ENCODE measurements around the gene PDLIM7. TPM values are rescaled to one million over a fixed set of nuclear protein-coding genes. Genes with fewer than 3 reads are reported as not detected.

PDLIM7 gene
- polyA plus RNA-seq, 1 of the 3 experiments (the other 2 are of a cell fraction): 206 TPM

- Histone ChIP-seq H2AFZ (ENCODE audit: low read depth) (no peak overlapping the region), H3K9ac (no peak overlapping the region), H3K9me2 (no peaks in the 10 kb centered on the region), H3K79me2 (ENCODE audit: insufficient read depth) (peaks cover 25% of the 10 kb centered on the region), H3K4me2 (no peak overlapping the region), H3K4me3 (ENCODE audit: low read depth in 2 of 2, low read length in 1 of 2) (no peak overlapping the region), H3K27me3 (ENCODE audit: insufficient read depth) (no peaks in the 10 kb centered on the region), H3K27ac (ENCODE audit: low read depth in 2 of 2, low read length in 1 of 2) (no peak overlapping the region), H3K9me3 (no peaks in the 10 kb centered on the region), H4K20me1 (ENCODE audit: insufficient read depth) (no peaks in the 10 kb centered on the region), H3K4me1 (ENCODE audit: control insufficient read depth in 1 of 2, insufficient read depth in 2 of 2, low read depth in 1 of 2, low read length in 1 of 2) (peaks cover 6 to 10% of the 10 kb centered on the region in 2 experiments; a peak in 2 of 4 replicates), H3F3A (replicated peaks; ENCODE audit: insufficient read depth) (no peaks in the 10 kb centered on the region), H3K36me3 (replicated peaks in 1 of 2; ENCODE audit: control insufficient read depth in 1 of 2, insufficient read depth in 2 of 2, low read length in 1 of 2) (peaks cover 20 to 55% of the 10 kb centered on the region in 2 experiments)
- DNase-seq: no peak
- CTCF ChIA-PET: interaction anchor here (8.8 kb wide), 1 partner anchor 11 kb away, joined by 80 read pairs; no protein-coding TSS in a partner anchor
- TF ChIP-seq NFIC (IDR thresholded peaks at IDR 0.05; ENCODE audit: borderline replicate concordance) (no peak), TAF1 (IDR thresholded peaks at IDR 0.05; ENCODE audit: borderline replicate concordance, low read depth, low read length) (no peak), POLR2AphosphoS5 (IDR thresholded peaks at IDR 0.05; ENCODE audit: low read depth, low read length) (no peak)
- 87% methylated on average over 18 of the region's 34 CpGs for WGBS (ENCODE audit: low lambda C conversion rate)
- POLR2A ChIA-PET: no interaction called here
Observed at GRCh38 chr5:177511796-177512675, 14.6 kb upstream of the PDLIM7 start.

GRCh38 chr5:177511181-177511580, 13.8 kb upstream of the PDLIM7 start:
- POLR2A ChIA-PET: interaction anchor here (0.6 kb wide), 1 partner anchor 31 kb away, joined by 6 read pairs; no protein-coding TSS in a partner anchor
- Histone ChIP-seq H3K27me3 (ENCODE audit: insufficient read depth) (no peaks in the 10 kb centered on the region), H3K9ac (no peak overlapping the region), H3K9me3 (no peaks in the 10 kb centered on the region), H2AFZ (ENCODE audit: low read depth) (no peak overlapping the region), H3K4me3 (ENCODE audit: low read depth in 2 of 2, low read length in 1 of 2) (no peak overlapping the region), H3K9me2 (no peaks in the 10 kb centered on the region), H3F3A (replicated peaks; ENCODE audit: insufficient read depth) (no peaks in the 10 kb centered on the region), H4K20me1 (ENCODE audit: insufficient read depth) (no peaks in the 10 kb centered on the region), H3K4me2 (no peak overlapping the region), H3K4me1 (ENCODE audit: control insufficient read depth in 1 of 2, insufficient read depth in 2 of 2, low read depth in 1 of 2, low read length in 1 of 2) (peaks cover 6 to 8% of the 10 kb centered on the region in 2 experiments; a peak in 2 of 4 replicates), H3K27ac (ENCODE audit: low read depth in 2 of 2, low read length in 1 of 2) (no peak overlapping the region), H3K36me3 (replicated peaks in 1 of 2; ENCODE audit: control insufficient read depth in 1 of 2, insufficient read depth in 2 of 2, low read length in 1 of 2) (peaks cover 20 to 55% of the 10 kb centered on the region in 2 experiments), H3K79me2 (ENCODE audit: insufficient read depth) (peaks cover 20% of the 10 kb centered on the region)
- WGBS (ENCODE audit: low lambda C conversion rate): 91% methylated on average over 2 of the region's 5 CpGs
- DNase-seq: no peak
- CTCF ChIA-PET: interaction anchor here (1.8 to 8.8 kb wide), 2 partner anchors 10 to 107 kb away, joined by 6 to 80 read pairs; no protein-coding TSS in a partner anchor
- TF ChIP-seq YY1 (IDR thresholded peaks at IDR 0.05; ENCODE audit: low read depth): no peak
- TF ChIP-seq IRF3 (IDR thresholded peaks at IDR 0.05; ENCODE audit: low read depth, low read length): no peak
- no peak for TF ChIP-seq SIN3A (IDR thresholded peaks at IDR 0.05; ENCODE audit: borderline replicate concordance, low read depth, low read length)

GRCh38 chr5:177510567-177511053, 13.2 kb upstream of the PDLIM7 start:
- no peaks in the 10 kb centered on the region for H4K20me1 ChIP-seq (ENCODE audit: insufficient read depth)
- peaks cover 19 to 53% of the 10 kb centered on the region in 2 experiments for H3K36me3 ChIP-seq (replicated peaks in 1 of 2; ENCODE audit: control insufficient read depth in 1 of 2, insufficient read depth in 2 of 2, low read length in 1 of 2)
- CTCF ChIA-PET: interaction anchor here (1.8 to 8.8 kb wide), 2 partner anchors 9 to 107 kb away, joined by 6 to 80 read pairs; no protein-coding TSS in a partner anchor
- no peak overlapping the region for H3K4me3 ChIP-seq (ENCODE audit: low read depth in 2 of 2, low read length in 1 of 2)
- POLR2A ChIA-PET: no interaction called here
- no peak for DNase-seq
- no peaks in the 10 kb centered on the region for H3F3A ChIP-seq (replicated peaks; ENCODE audit: insufficient read depth)
- TF ChIP-seq CHD2 (IDR thresholded peaks at IDR 0.05; ENCODE audit: low read length, partially characterized antibody): no peak
- TF ChIP-seq ZBTB33 (IDR thresholded peaks at IDR 0.05; ENCODE audit: borderline replicate concordance, low read depth): no peak
- no peak for TF ChIP-seq PBX3 (IDR thresholded peaks at IDR 0.05)
- no peak for TF ChIP-seq RXRA (IDR thresholded peaks at IDR 0.05; ENCODE audit: borderline replicate concordance, low read depth)
- no peak for TF ChIP-seq JUND (IDR thresholded peaks at IDR 0.05)
- no peak for TF ChIP-seq FOXM1 (IDR thresholded peaks at IDR 0.05; ENCODE audit: low read depth)
- TF ChIP-seq RCOR1 (IDR thresholded peaks at IDR 0.05; ENCODE audit: low read length): no peak
- no peak for TF ChIP-seq GABPA (IDR thresholded peaks at IDR 0.05; ENCODE audit: low read depth)
- no peak for TF ChIP-seq NRF1 (IDR thresholded peaks at IDR 0.05; ENCODE audit: low read depth, low read length)
- TF ChIP-seq GATA2 (CRISPR knock-in tag; IDR thresholded peaks at IDR 0.05): no peak
- no peak overlapping the region for H3K27ac ChIP-seq (ENCODE audit: low read depth in 2 of 2, low read length in 1 of 2)
- H3K4me1 ChIP-seq (ENCODE audit: control insufficient read depth in 1 of 2, insufficient read depth in 2 of 2, low read depth in 1 of 2, low read length in 1 of 2): peaks cover 2 to 3% of the 10 kb centered on the region in 2 experiments; a peak in 1 of 4 replicates
- no peaks in the 10 kb centered on the region for H3K9me2 ChIP-seq
- H2AFZ ChIP-seq (ENCODE audit: low read depth): no peak overlapping the region
- no peaks in the 10 kb centered on the region for H3K9me3 ChIP-seq
- no peak overlapping the region for H3K4me2 ChIP-seq
- H3K27me3 ChIP-seq (ENCODE audit: insufficient read depth): no peaks in the 10 kb centered on the region
- H3K79me2 ChIP-seq (ENCODE audit: insufficient read depth): peaks cover 14% of the 10 kb centered on the region
- H3K9ac ChIP-seq: no peak overlapping the region
- 93% methylated on average over 11 of the region's 15 CpGs for WGBS (ENCODE audit: low lambda C conversion rate)
